Upper lobe of left lung (tissue), 4 donors: ENCODE results near the gene MLIP.

Experiments used
- CTCF ChIP-seq, 6 experiments: fragments of 450-650 bp in 4 of 6; fragments of 200-600 bp in 2 of 6; sonication (generic) in 2 of 6; IDR thresholded peaks; one replicate each; pipeline ENCODE4 v1.5.1; 2016 to 2019; ENCODE audit warnings: antibody characterized with exemption in 6 of 6
- POLR2A ChIP-seq, 4 donors: fragments of 450-650 bp; IDR thresholded peaks; one replicate each; pipeline ENCODE4 v1.5.1; 2016 to 2017; ENCODE audit warnings: antibody characterized with exemption in 4 of 4, mild to moderate bottlenecking in 2 of 4
- POLR2AphosphoS5 ChIP-seq, 2 donors: sonication (generic); formaldehyde crosslinking; IDR thresholded peaks; one replicate each; pipeline ENCODE4 v1.5.1; 2017; ENCODE audit warnings: antibody characterized with exemption in 2 of 2

GRCh38 chr6:54260025-54260424 lies 148.8 kb downstream of the MLIP start:
- no peak for TF ChIP-seq POLR2A (IDR thresholded peaks at IDR 0.05)
- TF ChIP-seq CTCF (IDR thresholded peaks at IDR 0.05), result no peak
- no peak for TF ChIP-seq POLR2AphosphoS5 (IDR thresholded peaks at IDR 0.05)
